GM18508 (cell line): ENCODE measurements around the gene MRPS23.
"Not testable (repeated sequence)": the region's sequence is repeated elsewhere in the genome, so short reads cannot be mapped to it uniquely, and the experiment has no call there.

ENCODE experiments used
- ATAC-seq: cut with Tn5 transposase; IDR thresholded peaks from one replicate; pipeline ENCODE4 v1.9.1; 2021; ENCODE audit warnings: moderate number of reproducible peaks; ENCODE audit not compliant: insufficient read depth, unreplicated experiment

MRPS23 gene

DNA sequence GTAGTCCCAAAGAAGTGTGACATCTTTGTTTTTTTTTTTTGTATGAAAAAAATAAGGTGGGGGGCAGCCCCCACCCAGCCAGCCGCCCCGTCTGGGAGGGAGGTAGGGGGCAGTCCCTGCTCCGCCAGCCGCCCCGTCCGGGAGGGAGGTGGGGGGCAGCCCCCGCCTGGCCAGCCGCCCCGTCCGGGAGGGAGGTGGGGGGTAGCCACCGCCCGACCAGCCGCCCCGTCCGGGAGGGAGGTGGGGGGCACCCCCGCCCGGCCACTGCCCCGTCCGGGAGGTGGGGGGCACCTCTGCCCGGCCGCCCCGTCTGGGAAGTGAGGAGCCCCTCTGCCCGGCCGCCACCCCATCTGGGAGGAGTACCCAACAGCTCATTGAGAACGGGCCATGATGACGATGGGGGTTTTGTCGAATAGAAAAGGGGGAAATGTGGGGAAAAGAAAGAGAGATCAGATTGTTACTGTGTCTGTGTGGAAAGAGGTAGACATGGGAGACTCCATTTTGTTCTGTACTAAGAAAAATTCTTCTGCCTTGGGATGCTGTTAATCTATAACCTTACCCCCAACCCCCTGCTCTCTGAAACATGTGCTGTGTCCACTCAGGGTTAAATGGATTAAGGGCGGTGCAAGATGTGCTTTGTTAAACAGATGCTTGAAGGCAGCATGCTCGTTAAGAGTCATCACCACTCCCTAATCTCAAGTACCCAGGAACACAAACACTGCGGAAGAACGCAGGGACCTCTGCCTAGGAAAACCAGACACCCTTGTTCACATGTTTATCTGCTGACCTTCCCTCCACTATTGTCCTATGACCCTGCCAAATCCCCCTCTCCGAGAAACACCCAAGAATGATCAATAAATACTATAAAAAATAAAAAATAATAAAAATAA, 3.5 kb downstream of the MRPS23 start:
- not testable (repeated sequence) for ATAC-seq

DNA sequence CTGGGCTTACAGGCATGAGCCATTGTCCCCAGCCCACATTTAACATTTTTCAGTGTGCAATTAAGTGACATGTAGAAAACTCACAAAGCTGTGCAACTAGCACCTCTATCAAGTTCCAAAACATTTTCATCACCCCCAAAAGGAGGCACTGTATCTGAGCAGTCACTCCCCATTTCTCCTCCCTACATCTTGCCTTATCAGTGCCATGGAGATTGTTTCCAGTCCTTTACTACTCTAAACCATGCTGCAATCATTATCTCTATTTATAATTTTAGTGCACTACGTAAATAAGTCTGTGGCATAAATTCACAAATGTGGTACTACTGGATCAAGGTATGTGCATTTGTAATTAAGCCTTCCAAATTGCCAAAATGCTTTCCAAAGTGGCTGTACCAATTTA, 7.6 kb downstream of the MRPS23 start:
- no peak for ATAC-seq

GRCh38 chr17:57839571-57839923, 10.3 kb downstream of the MRPS23 start:
- ATAC-seq = no peak

DNA sequence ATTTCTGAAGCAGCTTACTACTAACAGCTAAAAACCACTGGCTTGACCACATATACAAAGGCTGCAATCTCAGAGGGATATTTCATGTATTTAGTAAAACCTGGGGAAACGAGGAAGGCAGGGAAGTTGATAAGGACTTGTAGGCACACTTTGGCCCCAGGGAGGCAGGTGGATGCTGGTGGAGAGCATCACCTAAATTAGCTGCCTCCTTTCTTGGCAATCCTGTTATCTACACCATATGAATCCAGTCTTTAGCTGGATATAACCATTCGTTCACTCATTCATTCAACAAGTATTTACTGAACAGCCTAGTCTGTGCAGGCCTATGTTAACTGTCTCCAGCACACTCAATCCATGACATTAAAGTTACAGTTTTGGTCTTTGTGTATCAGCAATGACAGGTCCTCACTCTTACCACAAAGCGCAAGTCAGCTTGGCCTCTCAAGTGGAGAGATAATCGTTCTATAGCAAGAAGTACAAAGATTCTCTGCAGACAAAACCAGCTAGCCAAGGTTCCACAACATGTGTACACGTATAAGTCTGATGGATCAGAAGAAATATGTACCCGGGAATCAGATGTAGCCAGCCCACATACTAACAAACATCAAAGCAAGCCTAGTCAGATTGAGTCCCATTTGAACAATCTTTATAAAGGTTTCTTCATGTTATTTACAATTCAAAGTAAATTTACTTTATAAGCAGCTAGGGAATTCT, 10.8 kb downstream of the MRPS23 start:
- no peak for ATAC-seq

GRCh38 chr17:57838453-57838852, 11.4 kb downstream of the MRPS23 start:
- ATAC-seq = no peak

DNA sequence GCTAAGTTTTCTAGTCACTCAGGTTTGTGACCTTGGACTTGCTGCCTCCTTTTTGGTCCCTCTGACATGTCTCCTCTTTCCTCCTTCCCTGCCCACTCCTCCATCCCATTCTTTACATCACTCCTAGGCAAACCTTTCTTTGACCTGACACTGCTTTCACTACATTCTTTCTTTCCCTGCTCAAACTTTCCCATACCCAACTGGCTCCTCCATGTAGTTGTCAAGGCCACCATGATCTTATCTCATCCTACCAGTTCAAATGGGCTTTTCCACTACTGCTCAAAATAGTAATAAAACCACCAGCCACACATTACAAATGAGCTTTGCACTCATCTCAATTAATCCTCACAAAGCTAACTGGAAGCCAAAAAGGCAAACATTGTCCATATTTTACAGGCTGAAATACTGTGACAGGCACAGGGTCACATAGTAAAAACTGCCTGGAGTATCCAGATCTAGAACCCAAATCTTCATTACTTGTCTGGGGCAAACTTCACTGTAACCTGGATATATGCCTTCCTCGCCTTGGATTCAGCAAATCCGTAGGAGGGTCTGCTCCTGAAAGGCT, 14.4 kb downstream of the MRPS23 start:
- no peak for ATAC-seq

DNA sequence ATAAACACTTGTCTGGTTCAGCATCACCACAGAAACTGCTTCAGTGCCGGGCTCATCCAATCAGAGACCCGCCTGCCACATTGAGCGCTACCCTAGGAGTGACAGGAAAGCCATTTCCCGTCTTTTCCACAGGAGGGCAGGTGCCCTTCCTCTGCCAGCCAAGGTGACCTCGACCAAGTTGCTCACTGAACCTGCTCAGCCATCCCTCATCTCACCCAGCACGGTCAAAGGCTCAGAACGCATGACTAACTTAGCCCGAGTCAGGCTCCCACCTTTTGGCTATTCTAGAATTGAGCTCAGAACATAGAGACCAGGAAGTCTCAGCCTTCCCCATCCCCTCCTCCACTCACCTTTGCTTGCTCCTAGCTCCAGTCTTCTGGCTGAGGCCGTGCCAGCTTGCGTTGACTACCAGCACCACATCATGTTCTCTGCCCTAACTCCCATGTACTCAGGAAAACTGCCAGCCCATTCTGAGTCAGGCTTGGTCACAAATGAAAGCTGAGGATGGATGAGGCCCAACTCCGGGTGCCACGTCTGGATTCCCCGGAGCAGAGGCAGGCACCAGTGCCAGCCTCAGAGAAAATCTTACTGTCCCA, 15.6 kb downstream of the MRPS23 start:
- no peak for ATAC-seq

DNA sequence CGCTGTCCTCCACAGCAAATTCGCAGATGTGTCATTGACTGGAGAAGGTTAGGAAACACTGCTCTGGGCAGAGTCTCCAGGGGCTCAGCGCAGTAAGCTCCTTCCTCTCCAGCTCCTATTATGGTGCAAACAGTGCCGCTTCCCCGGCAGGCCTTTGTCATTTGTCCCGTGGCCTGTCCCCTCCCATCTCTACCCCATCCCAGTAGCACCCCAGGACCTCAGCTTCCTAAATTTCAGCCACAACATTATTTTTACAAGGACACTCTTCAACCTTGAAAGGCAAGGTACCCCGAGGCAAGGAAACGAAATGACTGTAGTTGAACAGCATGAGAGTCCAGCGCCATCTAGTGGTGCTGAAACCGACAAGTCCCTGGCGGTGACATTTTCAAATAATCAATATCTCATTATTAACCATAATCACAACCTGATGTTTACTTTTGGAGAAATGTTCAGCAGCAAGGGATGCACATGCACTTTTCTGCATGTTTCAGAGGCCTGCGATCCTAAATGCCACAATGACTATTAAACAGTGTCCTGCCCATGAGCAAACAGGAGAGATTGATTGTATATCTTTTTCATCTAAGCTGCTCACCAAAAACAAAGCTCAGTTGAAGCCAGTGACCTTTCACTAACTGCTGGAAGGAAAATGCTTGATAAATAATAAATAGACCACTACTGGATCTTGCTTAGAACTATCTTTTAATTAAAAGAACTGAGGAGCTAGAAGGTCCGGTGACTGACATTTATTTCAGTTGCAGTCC, 16.5 kb downstream of the MRPS23 start:
- ATAC-seq = no peak

GRCh38 chr17:57832314-57833178, 17.3 kb downstream of the MRPS23 start:
- no peak for ATAC-seq

- no peak for ATAC-seq
Observed at GRCh38 chr17:57830880-57831279, 19.0 kb downstream of the MRPS23 start.

DNA sequence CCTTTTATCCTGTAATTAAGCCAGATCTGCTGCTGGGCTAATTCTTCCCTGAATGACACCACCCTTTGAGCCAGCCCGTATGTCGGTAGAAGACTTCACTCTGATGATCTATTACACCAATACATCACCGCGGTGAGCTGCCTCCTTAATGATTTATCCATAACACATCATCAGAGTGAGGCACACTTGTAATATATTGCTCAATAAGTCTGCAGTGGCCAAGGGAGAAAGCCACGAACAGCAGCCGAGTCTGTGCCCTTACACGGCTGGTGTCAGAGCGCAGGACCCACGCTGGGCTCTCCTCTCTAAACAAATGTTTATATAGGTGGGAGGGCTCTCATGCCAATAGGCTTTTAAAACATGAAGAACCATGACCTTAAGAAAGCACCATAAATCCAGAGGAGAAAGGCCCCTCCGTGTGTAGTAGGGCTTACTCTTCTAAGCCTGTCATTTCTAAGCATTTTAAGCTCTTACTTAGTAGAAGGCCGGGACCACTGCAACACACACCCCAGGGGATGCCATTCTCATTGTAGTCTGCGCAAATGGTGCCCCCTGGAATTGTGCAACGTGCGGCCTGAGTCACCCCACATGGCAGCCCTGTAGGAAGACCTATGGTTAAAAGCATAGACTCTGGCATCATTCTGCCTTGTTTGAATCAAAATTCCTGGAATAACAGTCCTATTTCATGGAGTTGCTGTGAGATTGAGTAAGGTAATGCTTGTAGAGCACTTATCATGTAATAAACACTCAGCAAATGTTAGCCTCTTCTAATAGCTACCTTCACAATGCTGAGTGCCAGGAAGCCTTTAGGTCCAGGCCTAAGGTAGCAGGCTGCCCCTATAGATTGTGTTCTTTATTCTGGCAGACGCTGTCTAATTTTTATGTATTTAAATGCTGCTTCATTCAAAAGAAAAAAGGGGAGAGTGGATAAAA, 26.1 kb downstream of the MRPS23 start:
- no peak for ATAC-seq

GRCh38 chr17:57819867-57820266, 30.0 kb downstream of the MRPS23 start:
- ATAC-seq = no peak

GRCh38 chr17:57819285-57819684, 30.6 kb downstream of the MRPS23 start:
- no peak for ATAC-seq

- no peak for ATAC-seq
Observed at GRCh38 chr17:57818066-57818465, 31.8 kb downstream of the MRPS23 start.

GRCh38 chr17:57817299-57817698, 32.5 kb downstream of the MRPS23 start:
- ATAC-seq = no peak

GRCh38 chr17:57814421-57814820, 35.4 kb downstream of the MRPS23 start:
- ATAC-seq = no peak

- ATAC-seq = no peak
Observed at GRCh38 chr17:57811638-57812280, 38.1 kb downstream of the MRPS23 start.
